Left ventricle myocardium inferior (tissue), 1 donor: ENCODE data around the gene TNFRSF4. TPM values are rescaled to one million over a fixed set of nuclear protein-coding genes. Genes with fewer than 3 reads are reported as not detected.

ENCODE experiments used
- DNase-seq: peaks from one replicate; pipeline ENCODE4 v3.0.0-alpha.2; 2020
- H3K27ac ChIP-seq: fragments of 200-600 bp; replicated peaks from 2 replicates; pipeline ENCODE4 v1.8.0; 2021
- H3K27me3 ChIP-seq: fragments of 200-600 bp; 2 replicates; pipeline ENCODE4 v1.8.0; 2021; ENCODE audit warnings: low read depth
- H3K36me3 ChIP-seq: fragments of 200-600 bp; 2 replicates; pipeline ENCODE4 v1.8.0; 2021
- H3K4me1 ChIP-seq: fragments of 200-600 bp; 2 replicates; pipeline ENCODE4 v1.8.0; 2021
- H3K4me3 ChIP-seq: fragments of 200-600 bp; 2 replicates; pipeline ENCODE4 v1.8.0; 2021; ENCODE audit warnings: mild to moderate bottlenecking, moderate library complexity
- H3K9me3 ChIP-seq: fragments of 200-600 bp; replicated peaks from 2 replicates; pipeline ENCODE4 v1.8.0; 2021
- intact Hi-C: fragments of 100-400 bp; cut with micrococcal nuclease; formaldehyde crosslinking; loops from one replicate; pipeline ENCODE4 v1.11.0; 2022
- total RNA-seq: library from RNA; stranded (reverse); fragmentation: NEBNext Ultra II Directional; extraction: Animal tissue kit (Norgen Biotek cat#: 25700); gene quantifications from one replicate; pipeline ENCODE4 v1.2.1, GENCODE V29; 2021
- TF ChIP-seq, protein P1 (sequence below): fragments of 200-600 bp; IDR thresholded peaks from 2 replicates; pipeline ENCODE4 v1.8.0; 2021; ENCODE audit warnings: antibody characterized with exemption, mild to moderate bottlenecking, borderline replicate concordance
- donor health status: DM: no; HTN: yes; CAD: no; lungs with severe emphysema.

The TNFRSF4 gene
- total RNA-seq, 1 donor from 2014 or later: 2.2 TPM

DNA sequence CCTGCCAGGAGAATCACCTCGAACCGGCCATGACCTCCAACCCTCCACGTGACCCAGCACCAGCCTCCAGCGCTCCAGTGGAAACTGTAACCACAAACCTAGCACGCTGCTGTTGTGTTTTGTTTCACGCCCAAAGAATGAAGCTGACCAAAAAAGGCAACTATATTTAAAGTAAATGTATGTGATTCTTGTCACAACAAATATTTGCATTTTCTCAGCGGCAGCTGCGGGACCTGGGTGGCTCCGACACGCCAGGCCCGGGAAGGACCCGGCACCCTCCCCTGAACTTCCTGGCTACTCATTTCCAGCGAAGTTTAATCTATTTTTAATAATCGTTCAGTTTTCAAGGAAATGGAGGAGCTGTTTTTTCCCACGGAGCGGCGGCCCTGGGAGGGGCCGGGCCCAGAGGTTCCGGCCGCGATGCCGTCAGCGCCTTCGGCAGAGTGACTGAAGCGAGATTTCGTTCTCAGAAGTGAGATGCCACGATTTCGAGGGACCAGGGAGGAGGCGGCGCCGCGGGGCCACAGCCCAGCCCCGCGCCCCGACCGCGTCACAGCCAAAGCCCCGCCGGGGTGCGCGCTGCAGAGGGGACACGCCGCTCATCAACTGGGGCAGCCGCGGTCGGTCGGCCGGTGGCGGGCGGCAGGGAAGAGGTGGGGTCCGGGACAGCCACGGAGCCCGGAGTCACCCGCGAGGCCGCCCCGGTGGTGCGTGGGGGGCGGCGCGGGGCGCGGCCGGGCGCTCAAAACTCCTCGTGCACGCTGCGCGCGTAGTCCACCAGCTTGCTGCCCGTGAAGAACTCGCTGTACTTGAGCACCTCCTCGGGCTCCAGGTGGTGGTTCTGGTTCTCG lies 3.0 kb upstream of the TNFRSF4 start:
- Histone ChIP-seq H3K36me3 (peaks cover 55% of the 10 kb centered on the region), H3K27me3 (no peaks in the 10 kb centered on the region), H3K4me3 (peak overlapping the region; percentile 34), H3K9me3 (no peaks in the 10 kb centered on the region), H3K27ac (peak overlapping the region; percentile 71), H3K4me1 (peaks cover 59% of the 10 kb centered on the region)
- intact Hi-C loops: no loop called here
- no peak for DNase-seq
- TF ChIP-seq, protein P1, sequence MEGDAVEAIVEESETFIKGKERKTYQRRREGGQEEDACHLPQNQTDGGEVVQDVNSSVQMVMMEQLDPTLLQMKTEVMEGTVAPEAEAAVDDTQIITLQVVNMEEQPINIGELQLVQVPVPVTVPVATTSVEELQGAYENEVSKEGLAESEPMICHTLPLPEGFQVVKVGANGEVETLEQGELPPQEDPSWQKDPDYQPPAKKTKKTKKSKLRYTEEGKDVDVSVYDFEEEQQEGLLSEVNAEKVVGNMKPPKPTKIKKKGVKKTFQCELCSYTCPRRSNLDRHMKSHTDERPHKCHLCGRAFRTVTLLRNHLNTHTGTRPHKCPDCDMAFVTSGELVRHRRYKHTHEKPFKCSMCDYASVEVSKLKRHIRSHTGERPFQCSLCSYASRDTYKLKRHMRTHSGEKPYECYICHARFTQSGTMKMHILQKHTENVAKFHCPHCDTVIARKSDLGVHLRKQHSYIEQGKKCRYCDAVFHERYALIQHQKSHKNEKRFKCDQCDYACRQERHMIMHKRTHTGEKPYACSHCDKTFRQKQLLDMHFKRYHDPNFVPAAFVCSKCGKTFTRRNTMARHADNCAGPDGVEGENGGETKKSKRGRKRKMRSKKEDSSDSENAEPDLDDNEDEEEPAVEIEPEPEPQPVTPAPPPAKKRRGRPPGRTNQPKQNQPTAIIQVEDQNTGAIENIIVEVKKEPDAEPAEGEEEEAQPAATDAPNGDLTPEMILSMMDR: no peak

DNA sequence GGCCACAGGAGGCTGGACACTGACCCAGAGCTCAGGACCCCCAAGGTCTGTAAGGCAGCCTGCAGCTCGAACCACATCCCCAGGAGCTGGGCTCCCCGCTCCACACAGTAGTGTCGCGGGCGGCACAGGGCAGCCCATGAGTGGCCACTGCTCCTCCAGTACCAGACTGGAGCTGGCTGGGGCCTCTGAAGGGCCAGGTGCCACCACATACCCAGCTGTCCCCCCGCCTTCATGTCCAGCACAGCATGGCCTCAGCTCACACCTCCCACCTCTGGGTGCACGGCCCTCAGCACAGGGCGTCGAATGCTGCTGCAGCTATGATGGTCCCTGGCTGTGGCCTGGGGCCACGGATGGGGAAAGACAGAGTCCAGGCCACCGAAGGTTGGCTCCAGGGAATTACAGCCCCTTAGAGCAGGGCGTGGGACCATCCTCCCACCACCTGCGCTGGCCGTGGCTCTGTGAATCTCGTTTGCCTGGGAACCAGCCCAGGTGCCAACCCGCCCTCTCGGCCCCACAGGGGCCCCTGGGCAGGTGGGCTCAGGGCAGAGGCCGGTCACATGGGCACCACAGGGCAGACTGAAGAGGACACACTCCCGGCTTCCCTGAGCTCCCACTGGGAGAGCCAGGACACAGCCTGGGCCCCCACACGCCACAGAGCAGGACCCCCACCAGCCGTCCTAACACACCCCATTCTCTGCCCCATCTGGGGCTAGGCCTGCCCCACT lies 2.1 kb upstream of the TNFRSF4 start:
- intact Hi-C loops: no loop called here
- peaks cover 66% of the 10 kb centered on the region for H3K4me1 ChIP-seq
- H3K27me3 ChIP-seq: no peaks in the 10 kb centered on the region
- peaks cover 45% of the 10 kb centered on the region for H3K36me3 ChIP-seq
- TF ChIP-seq, protein P1: no peak
- no peaks in the 10 kb centered on the region for H3K9me3 ChIP-seq
- peak overlapping the region; percentile 34 for H3K4me3 ChIP-seq
- DNase-seq: no peak
- H3K27ac ChIP-seq: peak overlapping the region; percentile 71

DNA sequence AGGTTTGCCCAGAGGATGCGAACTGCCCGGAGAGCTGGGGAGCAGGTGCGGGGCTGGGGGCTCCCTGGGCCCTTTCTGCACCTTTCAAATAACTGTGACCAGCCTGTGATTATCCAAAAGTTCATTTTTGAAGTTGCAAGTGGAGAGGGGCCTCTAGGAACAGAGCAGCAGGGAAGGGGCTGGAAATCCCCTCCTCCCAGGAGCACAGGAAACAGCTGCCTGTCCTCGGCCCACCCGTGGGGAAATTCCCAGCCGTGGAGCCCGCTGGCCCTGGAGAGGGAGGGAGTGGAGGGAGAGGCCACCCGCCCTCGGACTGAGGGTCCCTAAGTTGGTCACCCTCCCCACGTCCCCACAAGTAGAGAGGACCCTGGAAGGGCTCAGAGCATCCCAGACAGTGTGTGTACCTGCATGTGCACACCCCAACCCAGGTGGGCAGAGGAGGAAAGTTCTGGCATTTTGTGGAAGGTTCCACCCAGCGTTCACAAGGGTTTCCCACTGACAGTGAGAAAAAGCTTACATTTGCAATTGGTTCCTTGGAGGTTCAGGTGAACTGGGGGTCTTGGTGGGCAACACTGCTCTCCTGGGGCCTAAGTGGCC lies 1.2 kb upstream of the TNFRSF4 start:
- intact Hi-C loops: no loop called here
- Histone ChIP-seq H3K9me3 (no peaks in the 10 kb centered on the region), H3K36me3 (peaks cover 37% of the 10 kb centered on the region), H3K4me3 (no peak overlapping the region), H3K27ac (peak overlapping the region; percentile 71), H3K27me3 (no peaks in the 10 kb centered on the region), H3K4me1 (peaks cover 66% of the 10 kb centered on the region)
- no peak for DNase-seq
- TF ChIP-seq, protein P1: no peak

DNA sequence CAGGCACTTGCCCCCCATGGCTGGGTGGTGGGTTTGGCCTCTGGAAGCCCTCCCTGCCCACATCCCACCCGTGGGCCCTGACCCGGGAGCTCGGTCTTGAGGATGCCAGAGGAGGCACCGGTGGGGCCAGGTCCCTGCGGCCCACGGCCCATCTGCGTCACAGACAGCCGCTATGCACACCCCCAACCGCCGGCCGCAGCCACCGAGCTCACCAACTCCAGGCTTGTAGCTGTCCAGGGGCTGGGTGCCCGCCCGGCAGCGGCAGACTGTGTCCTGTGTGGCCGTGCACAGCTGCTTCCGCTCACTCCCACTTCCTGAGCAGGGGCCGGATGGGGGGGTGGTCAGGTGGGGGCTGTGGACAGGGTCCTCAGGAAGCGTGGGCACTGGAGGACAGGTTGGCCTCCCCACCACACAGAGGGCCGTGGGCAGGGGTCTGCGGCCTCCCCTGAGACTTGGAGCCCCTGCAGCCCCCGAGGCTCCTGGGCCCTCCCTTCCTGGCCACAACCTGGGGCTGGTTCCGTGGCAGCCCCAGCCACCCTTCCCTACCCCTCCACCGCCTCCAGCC lies 1.1 kb downstream of the TNFRSF4 start:
- peak overlapping the region; percentile 61 for H3K4me3 ChIP-seq
- H3K27ac ChIP-seq: peak overlapping the region; percentile 80
- peak; percentile 50 for DNase-seq
- TF ChIP-seq, protein P1: no peak
- H3K36me3 ChIP-seq: peaks cover 17% of the 10 kb centered on the region
- no peaks in the 10 kb centered on the region for H3K9me3 ChIP-seq
- H3K27me3 ChIP-seq: peaks cover 9% of the 10 kb centered on the region
- intact Hi-C loops: no loop called here
- H3K4me1 ChIP-seq: peaks cover 72% of the 10 kb centered on the region
